Smooth muscle cell (in vitro differentiated cells): Measurements from ENCODE around the gene ATOSB. TPM values are rescaled to one million over a fixed set of nuclear protein-coding genes. Genes with fewer than 3 reads are reported as not detected.
"Not testable (repeated sequence)": the region's sequence is repeated elsewhere in the genome, so short reads cannot be mapped to it uniquely, and the experiment has no call there.

ENCODE experiments used
- DNase-seq: peaks from one replicate; lab custom pipeline; 2025; ENCODE audit not compliant: unreplicated experiment; lab: John Stamatoyannopoulos, UW
- H2AFZ ChIP-seq: fragments of 200-600 bp; sonication (generic); 2 replicates; pipeline ENCODE4 v1.6.0; 2016; ENCODE audit warnings: antibody characterized with exemption, low read depth, mild to moderate bottlenecking
- H3F3A ChIP-seq: fragments of 200-600 bp; sonication (generic); 2 replicates; pipeline ENCODE4 v1.6.0; 2017; ENCODE audit warnings: antibody characterized with exemption, low read depth
- H3K27ac ChIP-seq: fragments of 200-600 bp; sonication (generic); 2 replicates; pipeline ENCODE4 v1.5.1; 2016; ENCODE audit warnings: low read depth, mild to moderate bottlenecking
- H3K27me3 ChIP-seq: fragments of 200-600 bp; sonication (generic); 2 replicates; pipeline ENCODE4 v1.6.1; 2016; ENCODE audit warnings: low read depth, mild to moderate bottlenecking
- H3K36me3 ChIP-seq: fragments of 200-600 bp; sonication (generic); 2 replicates; pipeline ENCODE4 v1.5.1; 2016; ENCODE audit warnings: low read depth
- H3K4me1 ChIP-seq: fragments of 200-600 bp; sonication (generic); 2 replicates; pipeline ENCODE4 v1.5.1; 2016; ENCODE audit warnings: low read depth
- H3K4me2 ChIP-seq: fragments of 200-600 bp; sonication (generic); 2 replicates; pipeline ENCODE4 v1.6.0; 2016; ENCODE audit warnings: mild to moderate bottlenecking
- H3K4me3 ChIP-seq: fragments of 200-600 bp; sonication (generic); 2 replicates; pipeline ENCODE4 v1.5.1; 2016; ENCODE audit warnings: mild to moderate bottlenecking
- H3K79me2 ChIP-seq: fragments of 200-600 bp; sonication (generic); 2 replicates; pipeline ENCODE4 v1.6.0; 2016; ENCODE audit warnings: low read depth, mild to moderate bottlenecking
- H3K9ac ChIP-seq: fragments of 200-600 bp; sonication (generic); 2 replicates; pipeline ENCODE4 v1.6.0; 2016; ENCODE audit warnings: low read depth
- H3K9me3 ChIP-seq: fragments of 200-600 bp; sonication (generic); replicated peaks from 2 replicates; pipeline ENCODE4 v1.5.1; 2016; ENCODE audit warnings: low read depth
- H4K20me1 ChIP-seq: fragments of 200-600 bp; sonication (generic); 2 replicates; pipeline ENCODE4 v1.6.0; 2016; ENCODE audit warnings: low read depth
- WGBS: methylation state at CpG from one replicate; pipeline ENCODE4 v1.1.7; 2016; ENCODE audit warnings: low lambda C conversion rate; 5-methylcytosine and 5-hydroxymethylcytosine counted together
- polyA plus RNA-seq: library from polyadenylated mRNA; unstranded; fragments of >200 nt; fragmentation: Nextera tagmentation; extraction: Ambion mirVana; gene quantifications from 2 replicates; pipeline ENCODE4 v1.2.1, GENCODE V29; 2016
- total RNA-seq: library from RNA; depleted of rRNA; stranded (reverse); fragments of >200 nt; gene quantifications from 2 replicates; pipeline ENCODE4 v1.2.3, GENCODE V29; 2014
- TF ChIP-seq, protein P1 (sequence below): fragments of 200-600 bp; sonication (generic); IDR thresholded peaks from 2 replicates; pipeline ENCODE4 v1.5.1; 2017; ENCODE audit warnings: borderline replicate concordance, mild to moderate bottlenecking, antibody characterized with exemption; ENCODE audit not compliant: insufficient read depth, poor library complexity, severe bottlenecking

The ATOSB gene
- total and polyA plus RNA-seq, 2 experiments from 2014 or later: 30.2 to 39.9 TPM

DNA sequence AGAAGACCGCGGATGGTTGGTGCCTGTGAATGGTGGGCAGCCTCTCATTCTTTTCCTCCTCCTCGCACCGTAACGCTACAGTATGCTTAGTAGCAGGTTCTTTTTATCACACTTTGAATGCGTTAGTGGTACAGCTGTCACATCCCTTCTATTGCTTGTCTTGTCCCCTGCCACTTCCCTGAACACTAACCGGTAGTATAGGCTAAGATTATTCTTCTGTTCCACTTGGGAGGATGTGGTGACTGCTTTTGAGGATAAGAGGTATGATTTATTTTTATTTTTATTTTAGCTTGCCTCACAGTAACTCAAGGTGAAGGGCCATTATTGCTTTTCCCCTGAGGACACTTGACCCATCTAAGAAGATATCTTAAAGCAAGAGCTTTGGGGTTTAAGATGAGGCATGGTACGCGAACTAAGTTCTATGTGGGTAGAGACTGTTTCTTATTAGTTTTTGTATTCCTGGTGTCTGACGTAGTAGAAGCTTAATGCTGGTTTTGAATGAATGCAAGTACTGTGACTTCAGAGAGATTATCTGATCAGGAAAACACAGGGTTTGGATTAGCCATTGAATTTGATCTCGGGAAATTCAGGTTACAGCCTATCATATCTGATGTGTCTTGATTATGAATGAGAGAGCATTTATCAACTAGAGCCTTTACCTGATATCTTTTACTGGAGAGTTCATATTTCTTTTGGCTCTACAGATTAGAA lies 47.1 kb upstream of the ATOSB start:
- peaks cover 4% of the 10 kb centered on the region for H3K79me2 ChIP-seq
- H3K27me3 ChIP-seq: no peaks in the 10 kb centered on the region
- peak overlapping the region; percentile 66 for H3K9ac ChIP-seq
- peak overlapping the region; percentile 18 for H3K27ac ChIP-seq
- 25% methylated on average over 11 of the region's 11 CpGs for WGBS
- peak overlapping the region; percentile 85 for H3K4me2 ChIP-seq
- TF ChIP-seq, protein P1, sequence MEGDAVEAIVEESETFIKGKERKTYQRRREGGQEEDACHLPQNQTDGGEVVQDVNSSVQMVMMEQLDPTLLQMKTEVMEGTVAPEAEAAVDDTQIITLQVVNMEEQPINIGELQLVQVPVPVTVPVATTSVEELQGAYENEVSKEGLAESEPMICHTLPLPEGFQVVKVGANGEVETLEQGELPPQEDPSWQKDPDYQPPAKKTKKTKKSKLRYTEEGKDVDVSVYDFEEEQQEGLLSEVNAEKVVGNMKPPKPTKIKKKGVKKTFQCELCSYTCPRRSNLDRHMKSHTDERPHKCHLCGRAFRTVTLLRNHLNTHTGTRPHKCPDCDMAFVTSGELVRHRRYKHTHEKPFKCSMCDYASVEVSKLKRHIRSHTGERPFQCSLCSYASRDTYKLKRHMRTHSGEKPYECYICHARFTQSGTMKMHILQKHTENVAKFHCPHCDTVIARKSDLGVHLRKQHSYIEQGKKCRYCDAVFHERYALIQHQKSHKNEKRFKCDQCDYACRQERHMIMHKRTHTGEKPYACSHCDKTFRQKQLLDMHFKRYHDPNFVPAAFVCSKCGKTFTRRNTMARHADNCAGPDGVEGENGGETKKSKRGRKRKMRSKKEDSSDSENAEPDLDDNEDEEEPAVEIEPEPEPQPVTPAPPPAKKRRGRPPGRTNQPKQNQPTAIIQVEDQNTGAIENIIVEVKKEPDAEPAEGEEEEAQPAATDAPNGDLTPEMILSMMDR: no peak
- peak overlapping the region; percentile 73 for H3K4me3 ChIP-seq
- H3F3A ChIP-seq: peaks cover 12% of the 10 kb centered on the region
- H3K9me3 ChIP-seq: no peaks in the 10 kb centered on the region
- no peaks in the 10 kb centered on the region for H3K36me3 ChIP-seq
- H3K4me1 ChIP-seq: peaks cover 11% of the 10 kb centered on the region
- H2AFZ ChIP-seq: peak overlapping the region; percentile 88
- no peaks in the 10 kb centered on the region for H4K20me1 ChIP-seq
- no peak for DNase-seq

DNA sequence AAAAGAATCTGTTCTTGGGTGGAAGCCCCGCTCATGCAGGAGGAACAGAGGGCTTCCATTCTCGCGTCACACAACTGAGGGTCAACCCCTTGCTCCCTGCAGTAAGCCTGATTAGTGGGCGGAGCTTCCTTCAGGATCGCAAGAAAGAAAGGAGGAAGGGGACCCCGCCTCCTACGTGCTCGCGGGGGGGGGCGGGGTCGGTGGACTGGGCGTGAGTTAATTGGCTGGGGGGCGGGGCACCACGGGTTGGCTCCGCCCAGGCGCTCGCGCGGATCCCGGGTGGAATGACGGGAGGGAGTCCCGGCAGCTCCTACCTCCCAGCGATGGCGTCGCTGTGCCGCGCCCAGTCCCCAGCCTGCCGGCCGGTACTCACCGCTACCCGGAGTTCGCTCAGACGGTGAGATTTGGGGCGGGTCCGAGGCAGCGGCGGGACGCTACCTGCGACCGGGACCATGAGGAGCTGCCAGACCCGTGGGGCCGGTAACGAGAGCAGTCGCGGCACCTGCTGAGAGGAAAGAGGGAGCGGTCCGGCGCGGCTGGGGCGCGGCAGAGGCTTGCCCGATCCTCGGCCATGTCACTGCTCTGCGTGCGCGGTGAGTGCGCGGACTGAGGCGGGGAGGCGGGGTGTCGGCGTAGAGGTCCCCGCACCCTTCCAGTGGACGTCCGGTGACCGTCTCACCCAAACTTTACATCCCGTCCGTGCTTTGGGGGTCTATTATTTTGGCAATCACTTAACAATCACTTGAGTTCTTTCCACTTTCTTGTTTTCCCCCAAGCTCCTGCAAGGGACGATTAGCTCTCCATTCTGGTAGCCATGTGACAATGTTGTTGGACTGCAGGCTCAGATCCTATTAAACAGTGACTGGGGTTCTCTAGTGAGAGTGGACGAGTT lies 46.3 kb upstream of the ATOSB start, which contains the start of gene UNC13B:
Gene UNC13B, plus strand, starts transcription at position 297 of the 892 bp plus-strand sequence. Its CDS starts 275 bp downstream, at position 572.
- H3F3A ChIP-seq: peaks cover 12% of the 10 kb centered on the region
- peak within 1 kb of the TSS; percentile 66 for H3K9ac ChIP-seq
- peaks cover 4% of the 10 kb centered on the region for H3K79me2 ChIP-seq
- peaks cover 11% of the 10 kb centered on the region for H3K4me1 ChIP-seq
- H3K27me3 ChIP-seq: no peaks in the 10 kb centered on the region
- H2AFZ ChIP-seq: peak within 1 kb of the TSS; percentile 91
- TF ChIP-seq, protein P1: no peak
- H3K4me2 ChIP-seq: peak within 1 kb of the TSS; percentile 85
- peak within 1 kb of the TSS; percentile 73 for H3K4me3 ChIP-seq
- DNase-seq: peak; percentile 85
- 1% methylated on average over 69 of the region's 70 CpGs for WGBS
- peak within 1 kb of the TSS; percentile 41 for H3K27ac ChIP-seq
- no peaks in the 10 kb centered on the region for H3K9me3 ChIP-seq
- no peaks in the 10 kb centered on the region for H3K36me3 ChIP-seq
- H4K20me1 ChIP-seq: no peaks in the 10 kb centered on the region

DNA sequence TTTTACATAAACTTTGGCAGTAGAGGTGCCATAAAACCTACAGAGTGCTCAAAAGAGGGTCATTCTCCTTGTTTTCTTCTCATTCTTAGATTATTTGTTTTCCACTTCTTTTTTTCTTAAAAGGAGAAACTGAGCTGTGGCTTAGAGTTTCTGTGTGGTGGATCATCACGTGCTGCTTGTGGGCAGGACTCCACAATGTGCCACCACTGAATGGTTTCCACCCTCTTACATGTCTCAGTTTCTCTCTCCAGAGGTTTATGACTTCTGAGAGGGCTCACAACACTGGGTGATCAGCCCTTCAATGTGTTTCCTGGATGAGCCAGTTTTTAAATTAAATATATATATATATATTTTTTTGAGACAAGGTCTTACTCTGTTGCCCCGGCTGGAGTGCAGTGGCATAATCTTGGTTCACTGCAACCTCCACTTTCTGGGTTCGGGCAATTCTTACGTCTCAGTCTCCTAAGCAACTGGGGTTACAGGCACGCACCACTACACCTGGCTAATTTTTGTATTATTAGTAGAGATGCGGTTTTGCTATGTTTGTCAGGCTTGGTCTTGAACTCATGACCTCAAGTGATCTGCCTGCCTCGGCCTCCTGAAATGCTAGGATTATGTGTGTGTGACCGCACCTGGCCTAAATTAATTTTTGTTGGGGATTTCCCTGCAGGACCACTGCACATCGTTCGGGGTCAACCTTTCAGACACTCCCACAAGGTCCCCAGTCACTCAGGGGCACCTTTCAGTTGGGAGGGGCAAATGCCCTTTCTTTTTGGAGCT lies 43.0 kb upstream of the ATOSB start:
- H2AFZ ChIP-seq: no peak overlapping the region
- TF ChIP-seq, protein P1: no peak
- no peaks in the 10 kb centered on the region for H4K20me1 ChIP-seq
- DNase-seq: no peak
- no peaks in the 10 kb centered on the region for H3K27me3 ChIP-seq
- H3K4me3 ChIP-seq: no peak overlapping the region
- WGBS: 81% methylated on average over 10 of the region's 10 CpGs
- no peak overlapping the region for H3K9ac ChIP-seq
- H3K9me3 ChIP-seq: no peaks in the 10 kb centered on the region
- H3K4me2 ChIP-seq: no peak overlapping the region
- no peaks in the 10 kb centered on the region for H3K36me3 ChIP-seq
- H3F3A ChIP-seq: peaks cover 4% of the 10 kb centered on the region
- no peak overlapping the region for H3K27ac ChIP-seq
- peaks cover 4% of the 10 kb centered on the region for H3K79me2 ChIP-seq
- peaks cover 11% of the 10 kb centered on the region for H3K4me1 ChIP-seq

DNA sequence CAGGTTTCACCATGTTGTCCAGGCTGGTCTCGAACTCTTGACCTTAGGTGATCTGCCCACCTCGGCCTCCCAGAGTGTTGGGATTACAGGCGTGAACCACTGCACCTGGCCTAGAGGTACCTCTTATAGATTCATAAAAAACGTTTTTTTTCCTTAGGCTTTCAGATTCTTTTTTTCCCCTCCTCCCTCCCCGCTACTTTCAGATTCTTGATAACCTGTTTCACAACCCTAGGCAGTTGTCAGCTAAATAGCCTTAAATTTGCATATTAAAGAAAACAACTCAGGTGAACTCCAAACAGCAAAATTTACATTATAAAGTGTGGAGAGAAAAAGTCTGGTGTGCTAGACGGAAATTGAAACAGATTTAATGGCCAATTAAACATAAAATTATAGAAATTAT lies 42.2 kb upstream of the ATOSB start:
- not testable (repeated sequence) for H3K9me3 ChIP-seq, H2AFZ ChIP-seq, H3K27ac ChIP-seq, H3K36me3 ChIP-seq, H3K4me2 ChIP-seq, H3K79me2 ChIP-seq, H3K27me3 ChIP-seq, H3K4me1 ChIP-seq, H4K20me1 ChIP-seq, DNase-seq, H3K9ac ChIP-seq, H3F3A ChIP-seq, H3K4me3 ChIP-seq
- 66% methylated on average over 6 of the region's 6 CpGs for WGBS
